Nephron (organoid): ENCODE data around the gene GFPT2.
A peak's percentile ranks its signal among the peaks of the same experiment; 100 is the strongest.

Experiments used
- H3K27ac Mint-ChIP-seq, 3 experiments: 2 replicates each; pipeline ENCODE4 v1.8.0; 2020; ENCODE audit warnings: mixed read lengths in 3 of 3, mild to moderate bottlenecking in 2 of 3, moderate library complexity in 1 of 3
- H3K27me3 Mint-ChIP-seq: 2 replicates; pipeline ENCODE4 v1.8.0; 2021; ENCODE audit warnings: low read depth, mild to moderate bottlenecking, moderate library complexity, mixed read lengths
- H3K36me3 Mint-ChIP-seq: 2 replicates; pipeline ENCODE4 v1.8.0; 2020; ENCODE audit warnings: low read depth, mixed read lengths
- H3K4me1 Mint-ChIP-seq: 2 replicates; pipeline ENCODE4 v1.8.0; 2020; ENCODE audit warnings: mixed read lengths
- H3K4me3 Mint-ChIP-seq, 3 experiments: 2 replicates each; pipeline ENCODE4 v1.8.0; 2020; ENCODE audit warnings: mild to moderate bottlenecking in 3 of 3, mixed read lengths in 3 of 3, moderate library complexity in 2 of 3
- H3K9me3 Mint-ChIP-seq: 2 replicates; pipeline ENCODE4 v1.8.0; 2020; ENCODE audit warnings: mixed read lengths
- TF ChIP-seq, protein P1 (sequence below), 3 experiments: fragments of 200-600 bp; sonication (generic); IDR thresholded peaks; one replicate each; pipeline ENCODE4 v1.5.0; 2021; ENCODE audit warnings: antibody characterized with exemption in 3 of 3; ENCODE audit not compliant: unreplicated experiment in 3 of 3

GFPT2 gene

GRCh38 chr5:180287404-180287803, 65.7 kb downstream of the GFPT2 start:
- Mint-ChIP-seq H3K36me3 (peaks cover 34% of the 10 kb centered on the region), H3K27ac (no peak overlapping the region), H3K9me3 (no peaks in the 10 kb centered on the region), H3K4me1 (peaks cover 30% of the 10 kb centered on the region), H3K4me3 (no peak overlapping the region), H3K27me3 (no peaks in the 10 kb centered on the region)
- TF ChIP-seq, protein P1, sequence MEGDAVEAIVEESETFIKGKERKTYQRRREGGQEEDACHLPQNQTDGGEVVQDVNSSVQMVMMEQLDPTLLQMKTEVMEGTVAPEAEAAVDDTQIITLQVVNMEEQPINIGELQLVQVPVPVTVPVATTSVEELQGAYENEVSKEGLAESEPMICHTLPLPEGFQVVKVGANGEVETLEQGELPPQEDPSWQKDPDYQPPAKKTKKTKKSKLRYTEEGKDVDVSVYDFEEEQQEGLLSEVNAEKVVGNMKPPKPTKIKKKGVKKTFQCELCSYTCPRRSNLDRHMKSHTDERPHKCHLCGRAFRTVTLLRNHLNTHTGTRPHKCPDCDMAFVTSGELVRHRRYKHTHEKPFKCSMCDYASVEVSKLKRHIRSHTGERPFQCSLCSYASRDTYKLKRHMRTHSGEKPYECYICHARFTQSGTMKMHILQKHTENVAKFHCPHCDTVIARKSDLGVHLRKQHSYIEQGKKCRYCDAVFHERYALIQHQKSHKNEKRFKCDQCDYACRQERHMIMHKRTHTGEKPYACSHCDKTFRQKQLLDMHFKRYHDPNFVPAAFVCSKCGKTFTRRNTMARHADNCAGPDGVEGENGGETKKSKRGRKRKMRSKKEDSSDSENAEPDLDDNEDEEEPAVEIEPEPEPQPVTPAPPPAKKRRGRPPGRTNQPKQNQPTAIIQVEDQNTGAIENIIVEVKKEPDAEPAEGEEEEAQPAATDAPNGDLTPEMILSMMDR (IDR thresholded peaks at IDR 0.05; ENCODE audit: unreplicated experiment in 3 of 3): no peak

- Mint-ChIP-seq H3K9me3 (peaks cover 6% of the 10 kb centered on the region), H3K4me3 (no peak overlapping the region), H3K4me1 (peaks cover 23% of the 10 kb centered on the region), H3K27me3 (no peaks in the 10 kb centered on the region), H3K36me3 (peaks cover 61% of the 10 kb centered on the region), H3K27ac (peak overlapping the region in 1 of 3 experiments; percentile 23)
- TF ChIP-seq, protein P1 (IDR thresholded peaks at IDR 0.05; ENCODE audit: unreplicated experiment in 3 of 3): no peak
These were observed 69.0 kb downstream of the GFPT2 start for GRCh38 chr5:180284149-180284548.

- Mint-ChIP-seq H3K4me1 (peaks cover 23% of the 10 kb centered on the region), H3K27me3 (no peaks in the 10 kb centered on the region), H3K4me3 (no peak overlapping the region), H3K36me3 (peaks cover 70% of the 10 kb centered on the region), H3K27ac (peak overlapping the region; percentile 18 to 76 (median 27)), H3K9me3 (peaks cover 9% of the 10 kb centered on the region)
- TF ChIP-seq, protein P1 (IDR thresholded peaks at IDR 0.05; ENCODE audit: unreplicated experiment in 3 of 3): no peak
These were observed 70.0 kb downstream of the GFPT2 start for GRCh38 chr5:180283026-180283615.

DNA sequence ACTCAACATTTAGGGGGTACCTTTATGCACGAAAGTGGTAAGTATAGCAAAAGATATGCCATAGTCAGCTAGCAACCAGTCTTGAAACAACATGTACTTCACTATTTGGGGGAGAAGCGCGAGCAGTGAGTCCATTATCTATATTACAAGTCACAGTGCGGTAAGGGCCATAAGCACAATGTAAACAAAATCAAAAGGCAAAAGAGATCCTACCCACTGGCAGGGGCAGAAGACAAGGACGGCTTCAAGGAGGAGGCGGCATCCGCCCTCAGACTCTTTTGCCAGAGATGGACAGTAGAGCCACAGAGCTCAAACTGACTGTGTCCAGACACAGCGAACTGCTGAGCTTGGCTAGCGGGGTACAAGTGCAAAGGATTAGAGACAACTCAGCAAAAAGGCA, 70.9 kb downstream of the GFPT2 start:
- peaks cover 78% of the 10 kb centered on the region for H3K36me3 Mint-ChIP-seq
- H3K4me1 Mint-ChIP-seq: peaks cover 23% of the 10 kb centered on the region
- H3K27ac Mint-ChIP-seq: peak overlapping the region in 1 of 3 experiments; percentile 76
- H3K4me3 Mint-ChIP-seq: no peak overlapping the region
- TF ChIP-seq, protein P1 (IDR thresholded peaks at IDR 0.05; ENCODE audit: unreplicated experiment in 3 of 3): no peak
- peaks cover 18% of the 10 kb centered on the region for H3K9me3 Mint-ChIP-seq
- H3K27me3 Mint-ChIP-seq: no peaks in the 10 kb centered on the region

GRCh38 chr5:180281706-180282105, 71.4 kb downstream of the GFPT2 start:
- H3K36me3 Mint-ChIP-seq: peaks cover 80% of the 10 kb centered on the region
- H3K4me1 Mint-ChIP-seq: peaks cover 23% of the 10 kb centered on the region
- H3K9me3 Mint-ChIP-seq: peaks cover 23% of the 10 kb centered on the region
- H3K27ac Mint-ChIP-seq: no peak overlapping the region
- H3K27me3 Mint-ChIP-seq: no peaks in the 10 kb centered on the region
- H3K4me3 Mint-ChIP-seq: no peak overlapping the region
- TF ChIP-seq, protein P1 (IDR thresholded peaks at IDR 0.05; ENCODE audit: unreplicated experiment in 3 of 3): no peak

- no peak overlapping the region for H3K4me3 Mint-ChIP-seq
- TF ChIP-seq, protein P1 (IDR thresholded peaks at IDR 0.05; ENCODE audit: unreplicated experiment in 3 of 3): no peak
These were observed 78.4 kb downstream of the GFPT2 start for GRCh38 chr5:180274695-180275094.

More at GRCh38 chr5:180274695-180275094, 78.4 kb downstream of the GFPT2 start:
- Mint-ChIP-seq H3K4me1 (no peaks in the 10 kb centered on the region), H3K27me3 (no peaks in the 10 kb centered on the region), H3K9me3 (peaks cover 65% of the 10 kb centered on the region), H3K36me3 (peaks cover 94% of the 10 kb centered on the region), H3K27ac (no peak overlapping the region)
